Measurements from ENCODE around the gene MXRA8.
A peak's percentile ranks its signal among the peaks of the same experiment; 100 is the strongest.
"Not testable (repeated sequence)": the region's sequence is repeated elsewhere in the genome, so short reads cannot be mapped to it uniquely, and the experiment has no call there.

MXRA8 gene

GRCh38 chr1:1371746-1372711, 13.7 kb upstream of the MXRA8 start:
- no peak overlapping the region for H3K27ac ChIP-seq
- TF ChIP-seq CTCF (conservative IDR thresholded peaks at IDR 0.05) = peak; percentile 96

GRCh38 chr1:1371364-1371745, 13.0 kb upstream of the MXRA8 start:
- no peak overlapping the region for H3K27ac ChIP-seq
- no peak for TF ChIP-seq CTCF (conservative IDR thresholded peaks at IDR 0.05)

- no peak overlapping the region for H3K27ac ChIP-seq
These were observed 12.5 kb upstream of the MXRA8 start for GRCh38 chr1:1370771-1371300.

GRCh38 chr1:1370094-1370493, 11.7 kb upstream of the MXRA8 start:
- not testable (repeated sequence) for H3K27ac ChIP-seq

More at GRCh38 chr1:1370771-1371300, 12.5 kb upstream of the MXRA8 start:
- TF ChIP-seq CTCF (conservative IDR thresholded peaks at IDR 0.05) = no peak

- TF ChIP-seq CTCF (conservative IDR thresholded peaks at IDR 0.05) = no peak
- no peak overlapping the region for H3K27ac ChIP-seq
These were observed 9.0 kb upstream of the MXRA8 start for GRCh38 chr1:1367315-1367714.

- H3K27ac ChIP-seq = no peak overlapping the region
- no peak for TF ChIP-seq CTCF (conservative IDR thresholded peaks at IDR 0.05)
These were observed 8.3 kb upstream of the MXRA8 start for GRCh38 chr1:1366699-1367066.

- H3K27ac ChIP-seq = no peak overlapping the region
- no peak for TF ChIP-seq CTCF (conservative IDR thresholded peaks at IDR 0.05)
These were observed 7.7 kb upstream of the MXRA8 start for GRCh38 chr1:1365875-1366698.

All from VCaP (cell line).